Endothelial cell of umbilical vein (primary cell): ENCODE data around the gene SLAMF8. TPM values are rescaled to one million over a fixed set of nuclear protein-coding genes. Genes with fewer than 3 reads are reported as not detected.

Source experiments
- BruUV-seq: library from RNA; stranded (reverse); fragments of 400-500 nt; replicated peaks from 2 replicates; lab custom pipeline; 2021; lab: Mats Ljungman, UMichigan
- CTCF ChIA-PET: fragments of 300-600, 350-600 bp; sonication (Branson Sonifier 250); formaldehyde crosslinking; loops from one replicate; lab custom pipeline; 2021; ENCODE audit warnings: antibody characterized with exemption, inconsistent platforms; lab: Charles Lee
- POLR2A ChIA-PET: fragments of 300-600, 350-600 bp; sonication (Branson Sonifier 250); formaldehyde crosslinking; loops from one replicate; lab custom pipeline; 2021; ENCODE audit warnings: antibody characterized with exemption, inconsistent platforms; lab: Charles Lee
- DNase-seq: peaks from one replicate; pipeline ENCODE4 v3.0.0-alpha.2; 2011; ENCODE audit warnings: low read depth, low spot score
- FAIRE-seq: peaks from 2 replicates; lab custom pipeline; 2011; peaks lifted over from hg19 to GRCh38; lab: Jason Lieb, UNC
- H2AFZ ChIP-seq: 2 replicates; pipeline ENCODE4 v1.6.0; 2012; ENCODE audit warnings: low read depth, low read length, control low read depth, inconsistent platforms
- H3K27ac ChIP-seq: 2 replicates; pipeline ENCODE4 v1.5.1; 2011; ENCODE audit warnings: low read depth, mild to moderate bottlenecking, control low read depth, low read length, moderate library complexity; ENCODE audit not compliant: insufficient read depth
- H3K27me3 ChIP-seq, 2 experiments: 2 replicates each; pipeline versions ENCODE4 v1.6.0 to v1.6.1; 2011; ENCODE audit warnings: low read length in 2 of 2, mixed read lengths in 1 of 2; ENCODE audit not compliant: control insufficient read depth in 2 of 2, insufficient read depth in 2 of 2
- H3K36me3 ChIP-seq, 2 experiments: 2 replicates in 1 of 2; 3 replicates in 1 of 2; pipeline ENCODE4 v1.5.1; 2011; ENCODE audit warnings: low read length in 2 of 2, mild to moderate bottlenecking in 1 of 2, moderate library complexity in 1 of 2; ENCODE audit not compliant: control insufficient read depth in 2 of 2, insufficient read depth in 2 of 2; ENCODE audit errors: extremely low read depth in 1 of 2
- H3K4me1 ChIP-seq: 3 replicates; pipeline ENCODE4 v1.5.1; 2011; ENCODE audit warnings: mild to moderate bottlenecking, low read length; ENCODE audit not compliant: control insufficient read depth, insufficient read depth; ENCODE audit errors: extremely low read depth
- H3K4me2 ChIP-seq: 2 replicates; pipeline ENCODE4 v1.6.1; 2011; ENCODE audit warnings: low read length, control low read depth, mixed read lengths; ENCODE audit not compliant: insufficient read depth
- H3K4me3 ChIP-seq, 3 experiments: fragments of 200-600 bp in 1 of 3; sonication (generic), shearing (Covaris generic) in 1 of 3; replicated peaks in 1 of 3; 2 replicates each; pipeline ENCODE4 v1.5.1; 2011 to 2016; ENCODE audit warnings: control low read depth in 3 of 3, low read length in 3 of 3, mild to moderate bottlenecking in 2 of 3, inconsistent platforms in 1 of 3, low read depth in 1 of 3, moderate library complexity in 1 of 3; ENCODE audit not compliant: insufficient read depth in 1 of 3
- H3K79me2 ChIP-seq: 2 replicates; pipeline ENCODE4 v1.6.0; 2012; ENCODE audit warnings: low read length, inconsistent platforms; ENCODE audit not compliant: control insufficient read depth, insufficient read depth
- H3K9ac ChIP-seq: replicated peaks from 2 replicates; pipeline ENCODE3; 2011; ENCODE audit warnings: low read length, control low read depth; ENCODE audit not compliant: insufficient read depth; ENCODE audit errors: extremely low read depth
- H3K9me1 ChIP-seq: replicated peaks from 3 replicates; pipeline ENCODE4 v1.6.0; 2011; ENCODE audit warnings: mild to moderate bottlenecking, low read length; ENCODE audit not compliant: control insufficient read depth, insufficient read depth; ENCODE audit errors: extremely low read depth
- H3K9me3 ChIP-seq: replicated peaks from 2 replicates; pipeline ENCODE4 v1.5.1; 2012; ENCODE audit warnings: low read length, inconsistent platforms; ENCODE audit not compliant: control insufficient read depth, insufficient read depth
- H4K20me1 ChIP-seq: replicated peaks from 2 replicates; pipeline ENCODE3; 2011; ENCODE audit warnings: mild to moderate bottlenecking, low read length; ENCODE audit not compliant: control insufficient read depth, insufficient read depth; ENCODE audit errors: extremely low read depth
- EZH2 ChIP-seq: IDR thresholded peaks from 2 replicates; pipeline ENCODE4 v1.6.1; 2012; ENCODE audit warnings: borderline replicate concordance, low read depth, mild to moderate bottlenecking, moderate library complexity, low read length, inconsistent platforms; ENCODE audit not compliant: severe bottlenecking
- FOS ChIP-seq: IDR thresholded peaks from 2 replicates; pipeline ENCODE4 v1.6.1; 2011; ENCODE audit warnings: mild to moderate bottlenecking, low read length, moderate library complexity, borderline replicate concordance; ENCODE audit not compliant: insufficient read depth
- GATA2 ChIP-seq: IDR thresholded peaks from 2 replicates; pipeline ENCODE4 v1.7.0; 2011; ENCODE audit warnings: low read depth, mild to moderate bottlenecking, moderate library complexity, mixed read lengths, low read length; ENCODE audit not compliant: insufficient read length, insufficient read depth
- JUN ChIP-seq: IDR thresholded peaks from 2 replicates; pipeline ENCODE4 v1.6.1; 2011; ENCODE audit warnings: borderline replicate concordance, low read depth; ENCODE audit not compliant: insufficient read length, insufficient read depth
- MYC ChIP-seq: IDR thresholded peaks from one replicate; pipeline ENCODE4 v1.6.1; 2011; ENCODE audit warnings: mild to moderate bottlenecking, low read depth, low read length
- POLR2A ChIP-seq: IDR thresholded peaks from 2 replicates; pipeline ENCODE4 v1.6.1; 2012; ENCODE audit warnings: low read depth, mild to moderate bottlenecking, control low read depth, low read length
- POLR2AphosphoS5 ChIP-seq: IDR thresholded peaks from 2 replicates; pipeline ENCODE4 v1.6.1; 2012; ENCODE audit warnings: low read depth, mild to moderate bottlenecking, control low read depth, low read length, moderate library complexity; ENCODE audit not compliant: insufficient read depth
- dilution Hi-C: fragments of 300-500 bp; cut with MboI; formaldehyde crosslinking; loops from one replicate; pipeline ENCODE4 v1.15.0; 2019; ENCODE audit warnings: low sequenced_read_pairs; ENCODE audit not compliant: extremely low pct_ligation_motif_present
- intact Hi-C: fragments of 100-400 bp; cut with micrococcal nuclease; formaldehyde crosslinking; loops from one replicate; pipeline ENCODE4 v1.10.0; 2022
- polyA plus RNA-seq, 4 experiments: library from polyadenylated mRNA; depleted of rRNA in 3 of 4; stranded (reverse) in 3 of 4; unstranded in 1 of 4; fragments of >200 nt; gene quantifications; 2 replicates each; pipeline versions ENCODE4 v1.2.1 to v1.2.3, GENCODE V29; 2011 to 2012; ENCODE audit warnings: missing spikeins in 1 of 4
- total RNA-seq: library from RNA; stranded (reverse); gene quantifications from 2 replicates; pipeline ENCODE4 v1.2.3, GENCODE V29; 2021
- TF ChIP-seq, protein P1 (sequence below), 2 donors: IDR thresholded peaks; 1 replicate in 1 of 2; 2 replicates in 1 of 2; pipeline ENCODE4 v1.5.1; 2011; ENCODE audit warnings: low read length in 2 of 2, mild to moderate bottlenecking in 2 of 2, moderate library complexity in 2 of 2, control low read depth in 1 of 2, inconsistent platforms in 1 of 2, low read depth in 1 of 2; ENCODE audit not compliant: insufficient read depth in 1 of 2; ENCODE audit errors: extremely low read depth in 1 of 2
- TF ChIP-seq, protein P2 (sequence below): IDR thresholded peaks from 2 replicates; pipeline ENCODE4 v1.6.1; 2011; ENCODE audit not compliant: insufficient read depth, insufficient read length

The SLAMF8 gene
- total and polyA plus RNA-seq, 2 donors (not counting 3 experiments of a cell fraction or from before 2014, with no cell fraction given): not detected

DNA sequence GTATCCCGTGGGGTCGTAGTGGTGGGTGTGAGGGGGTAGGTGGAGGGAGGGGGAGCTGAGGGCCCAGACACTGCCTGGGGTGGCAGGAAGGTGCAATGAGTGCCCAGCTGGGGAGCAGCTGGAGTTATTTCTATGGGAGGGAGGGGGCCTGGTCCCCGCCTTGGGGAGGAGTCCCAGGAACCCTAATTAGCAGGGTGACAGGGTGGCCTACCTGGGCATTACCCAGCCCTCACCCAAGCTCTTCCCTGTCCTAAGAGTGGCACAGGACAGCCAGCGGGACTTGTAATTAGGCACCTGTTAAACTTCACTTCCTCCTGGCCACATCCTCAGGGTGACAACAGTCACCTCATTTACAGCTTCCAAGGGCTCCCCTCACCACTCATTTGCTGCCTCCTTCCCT lies 35.9 kb downstream of the SLAMF8 start, which contains the start of gene VSIG8:
Gene VSIG8, minus strand, starts transcription at position 101 of the 400 bp plus-strand sequence. CDS start 136 bp downstream, outside the sequence.
- H3K9ac ChIP-seq: no peak within 1 kb of the TSS
- no peaks in the 10 kb centered on the region for H3K4me1 ChIP-seq
- H3K36me3 ChIP-seq: no peaks in the 10 kb centered on the region
- no peak within 1 kb of the TSS for H2AFZ ChIP-seq
- no peak for FAIRE-seq
- ChIA-PET POLR2A (no interaction called here), CTCF (interaction anchor here (0.7 kb wide), 1 partner anchor 17 kb away, joined by 3 read pairs; no protein-coding TSS in a partner anchor)
- no TSS peak for BruUV-seq
- no peaks in the 10 kb centered on the region for H3K27me3 ChIP-seq
- no peak within 1 kb of the TSS for H3K4me3 ChIP-seq
- H3K79me2 ChIP-seq: no peaks in the 10 kb centered on the region
- no peak within 1 kb of the TSS for H3K4me2 ChIP-seq
- no peaks in the 10 kb centered on the region for H3K9me1 ChIP-seq
- intact Hi-C loops (no loop called here), dilution Hi-C loops (no loop called here)
- TF ChIP-seq POLR2A (no peak), POLR2AphosphoS5 (no peak), JUN (no peak), EZH2 (no peak), GATA2 (no peak), FOS (no peak), MYC (no peak)
- TF ChIP-seq, protein P1, sequence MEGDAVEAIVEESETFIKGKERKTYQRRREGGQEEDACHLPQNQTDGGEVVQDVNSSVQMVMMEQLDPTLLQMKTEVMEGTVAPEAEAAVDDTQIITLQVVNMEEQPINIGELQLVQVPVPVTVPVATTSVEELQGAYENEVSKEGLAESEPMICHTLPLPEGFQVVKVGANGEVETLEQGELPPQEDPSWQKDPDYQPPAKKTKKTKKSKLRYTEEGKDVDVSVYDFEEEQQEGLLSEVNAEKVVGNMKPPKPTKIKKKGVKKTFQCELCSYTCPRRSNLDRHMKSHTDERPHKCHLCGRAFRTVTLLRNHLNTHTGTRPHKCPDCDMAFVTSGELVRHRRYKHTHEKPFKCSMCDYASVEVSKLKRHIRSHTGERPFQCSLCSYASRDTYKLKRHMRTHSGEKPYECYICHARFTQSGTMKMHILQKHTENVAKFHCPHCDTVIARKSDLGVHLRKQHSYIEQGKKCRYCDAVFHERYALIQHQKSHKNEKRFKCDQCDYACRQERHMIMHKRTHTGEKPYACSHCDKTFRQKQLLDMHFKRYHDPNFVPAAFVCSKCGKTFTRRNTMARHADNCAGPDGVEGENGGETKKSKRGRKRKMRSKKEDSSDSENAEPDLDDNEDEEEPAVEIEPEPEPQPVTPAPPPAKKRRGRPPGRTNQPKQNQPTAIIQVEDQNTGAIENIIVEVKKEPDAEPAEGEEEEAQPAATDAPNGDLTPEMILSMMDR (IDR thresholded peaks at IDR 0.05; ENCODE audit: extremely low read depth in 1 of 2, insufficient read depth in 1 of 2, low read depth in 1 of 2, low read length in 2 of 2): no peak
- TF ChIP-seq, protein P2, sequence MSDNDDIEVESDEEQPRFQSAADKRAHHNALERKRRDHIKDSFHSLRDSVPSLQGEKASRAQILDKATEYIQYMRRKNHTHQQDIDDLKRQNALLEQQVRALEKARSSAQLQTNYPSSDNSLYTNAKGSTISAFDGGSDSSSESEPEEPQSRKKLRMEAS: no peak
- DNase-seq: no peak
- H3K27ac ChIP-seq: no peak within 1 kb of the TSS
- no peaks in the 10 kb centered on the region for H3K9me3 ChIP-seq
- no peaks in the 10 kb centered on the region for H4K20me1 ChIP-seq
